AG04449 (cell line): ENCODE measurements around the gene CTNNBL1.
A peak's percentile ranks its signal among the peaks of the same experiment; 100 is the strongest.

ENCODE experiments used
- CTCF ChIA-PET: fragments of 350-600 bp; formaldehyde crosslinking; extraction: SDS; loops from one replicate; lab custom pipeline; 2021; ENCODE audit warnings: antibody characterized with exemption; lab: Yijun Ruan, JAX
- POLR2A ChIA-PET: fragments of 400-600, 350-600 bp; formaldehyde crosslinking; extraction: SDS; loops from one replicate; lab custom pipeline; 2020; ENCODE audit warnings: antibody characterized with exemption, inconsistent platforms; lab: Yijun Ruan, JAX
- DNase-seq: peaks from one replicate; pipeline ENCODE4 v3.0.0-alpha.2; 2010; ENCODE audit warnings: low read depth, low spot score
- H3K4me3 ChIP-seq: 2 replicates; pipeline ENCODE4 v1.5.1; 2011; ENCODE audit warnings: low read depth, mild to moderate bottlenecking, control low read depth, low read length
- CTCF ChIP-seq: IDR thresholded peaks from one replicate; pipeline ENCODE4 v1.5.1; 2011; ENCODE audit warnings: mild to moderate bottlenecking, moderate library complexity, low read length, control low read depth, inconsistent platforms; ENCODE audit not compliant: insufficient read depth; ENCODE audit errors: missing control alignments

Gene CTNNBL1

GRCh38 chr20:37686762-37687477 is 6.9 kb upstream of the CTNNBL1 start:
- CTCF ChIA-PET: interaction anchor here (1.2 kb wide), 1 partner anchor 123 kb away, joined by 3 read pairs; no protein-coding TSS in a partner anchor

DNA sequence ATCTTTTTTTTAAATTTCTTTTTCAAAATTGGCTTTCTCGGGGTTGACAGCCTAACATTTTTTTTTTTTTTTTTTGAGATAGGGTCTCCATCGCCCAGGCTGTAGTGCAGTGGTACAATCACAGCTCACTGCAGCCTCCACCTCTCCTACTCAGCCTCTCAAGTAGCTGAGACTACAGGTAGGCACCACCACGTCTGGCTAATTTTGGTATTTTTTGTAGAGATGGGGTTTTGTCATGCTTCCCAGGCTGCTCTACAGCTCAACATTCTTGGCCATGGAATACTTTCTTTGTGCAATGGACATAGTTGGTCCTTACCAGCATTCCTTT is 6.4 kb upstream of the CTNNBL1 start:
- POLR2A ChIA-PET: no interaction called here
- CTCF ChIA-PET: interaction anchor here (1.2 kb wide), 1 partner anchor 123 kb away, joined by 3 read pairs; no protein-coding TSS in a partner anchor
- no peak for DNase-seq
- H3K4me3 ChIP-seq: no peak overlapping the region
- TF ChIP-seq CTCF: no peak

More at GRCh38 chr20:37686762-37687477, 6.9 kb upstream of the CTNNBL1 start:
- TF ChIP-seq CTCF: no peak
- no peak overlapping the region for H3K4me3 ChIP-seq
- POLR2A ChIA-PET: no interaction called here
- DNase-seq: no peak

- no peak overlapping the region for H3K4me3 ChIP-seq
- no peak for DNase-seq
- ChIA-PET CTCF (interaction anchor here (1.2 kb wide), 1 partner anchor 124 kb away, joined by 3 read pairs; no protein-coding TSS in a partner anchor), POLR2A (no interaction called here)
- no peak for TF ChIP-seq CTCF
Observed at GRCh38 chr20:37688093-37688492, 5.7 kb upstream of the CTNNBL1 start.

DNA sequence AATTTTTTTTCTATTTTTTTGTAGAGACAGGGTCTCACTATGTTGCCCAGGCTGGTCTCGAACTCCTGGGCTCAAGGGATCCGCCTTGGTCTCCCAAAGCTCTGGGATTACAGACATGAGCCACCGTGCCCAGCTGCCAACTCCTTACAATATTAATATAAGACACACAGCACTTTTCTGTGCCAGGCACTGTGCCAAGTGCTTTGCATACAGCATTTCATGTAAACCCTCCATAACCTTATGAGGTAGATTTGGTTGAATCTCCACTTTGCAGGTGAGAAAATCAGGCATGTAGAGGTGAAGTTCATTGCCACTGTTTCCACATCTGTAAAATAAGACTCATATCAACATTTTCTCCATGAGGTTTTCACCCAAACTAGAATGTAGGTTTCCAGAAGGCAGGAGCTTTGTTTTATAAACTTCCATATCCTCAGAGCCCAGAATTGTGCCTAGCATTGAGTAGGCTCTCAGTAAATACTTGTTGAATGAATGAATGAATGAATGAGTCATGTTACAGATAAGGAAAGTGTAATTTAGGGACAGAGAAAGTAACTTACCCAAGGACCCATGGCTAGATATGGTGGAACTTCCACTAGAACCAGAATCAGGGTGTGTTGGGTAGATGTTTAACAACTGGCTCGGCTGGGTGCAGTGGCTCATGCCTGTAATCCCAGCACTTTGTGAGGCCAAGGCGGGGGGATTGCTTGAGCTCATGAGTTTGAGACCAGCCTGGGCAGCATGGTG is 3.0 kb upstream of the CTNNBL1 start:
- no peak overlapping the region for H3K4me3 ChIP-seq
- DNase-seq: no peak
- POLR2A ChIA-PET: no interaction called here
- CTCF ChIA-PET: no interaction called here
- TF ChIP-seq CTCF: no peak

GRCh38 chr20:37692459-37693166 is 1.2 kb upstream of the CTNNBL1 start:
- CTCF ChIA-PET: no interaction called here
- no peak for DNase-seq
- POLR2A ChIA-PET: no interaction called here
- no peak for TF ChIP-seq CTCF
- no peak overlapping the region for H3K4me3 ChIP-seq

- CTCF ChIA-PET: no interaction called here
- POLR2A ChIA-PET: interaction anchor here (0.7 kb wide), 1 partner anchor 827 kb away, joined by 3 read pairs; no protein-coding TSS in a partner anchor
- peak overlapping the region; percentile 59 for H3K4me3 ChIP-seq
- TF ChIP-seq CTCF: no peak
- DNase-seq: no peak
Observed at GRCh38 chr20:37693242-37693634, 592 bp upstream of the CTNNBL1 start.
